Activated CD8-positive, alpha-beta memory T cell treated with anti-CD3 and anti-CD28 coated beads, Interleukin-2, amount 50 U/mL, for 4 hours (primary cell): ENCODE results near the gene FTCD.

ENCODE experiments used
- DNase-seq: peaks from one replicate; pipeline ENCODE4 v3.0.0-alpha.2; 2020

FTCD gene

GRCh38 chr21:46168659-46169386, 13.4 kb upstream of the FTCD start:
- no peak for DNase-seq

- DNase-seq: no peak
These were observed 12.9 kb upstream of the FTCD start for GRCh38 chr21:46168238-46168637.

- no peak for DNase-seq
These were observed 9.7 kb upstream of the FTCD start for GRCh38 chr21:46165098-46165497.

- DNase-seq: no peak
These were observed 8.0 kb upstream of the FTCD start for GRCh38 chr21:46163380-46163779.

GRCh38 chr21:46161633-46162592, 6.5 kb upstream of the FTCD start:
- DNase-seq: no peak

GRCh38 chr21:46160907-46161632, 5.7 kb upstream of the FTCD start:
- peak; percentile 15 for DNase-seq

- no peak for DNase-seq
These were observed 5.2 kb upstream of the FTCD start for GRCh38 chr21:46160657-46160906.

GRCh38 chr21:46159841-46160656, 4.7 kb upstream of the FTCD start:
- DNase-seq: no peak

- DNase-seq: no peak
These were observed 4.0 kb upstream of the FTCD start for GRCh38 chr21:46159390-46159789.

- DNase-seq: no peak
These were observed 3.4 kb upstream of the FTCD start for GRCh38 chr21:46158666-46159300.

- no peak for DNase-seq
These were observed 2.6 kb upstream of the FTCD start for GRCh38 chr21:46157987-46158451.

GRCh38 chr21:46157396-46157986, 2.1 kb upstream of the FTCD start:
- no peak for DNase-seq

GRCh38 chr21:46156678-46157077, 1.3 kb upstream of the FTCD start:
- DNase-seq: no peak

GRCh38 chr21:46156378-46156645, 933 bp upstream of the FTCD start:
- no peak for DNase-seq

- no peak for DNase-seq
These were observed 345 bp downstream of the FTCD start for GRCh38 chr21:46154955-46155513.

- no peak for DNase-seq
These were observed 1.0 kb downstream of the FTCD start for GRCh38 chr21:46154155-46154954.

GRCh38 chr21:46153247-46154154, 1.9 kb downstream of the FTCD start:
- peak; percentile 13 for DNase-seq

GRCh38 chr21:46152927-46153246, 2.5 kb downstream of the FTCD start:
- no peak for DNase-seq

GRCh38 chr21:46151989-46152926, 3.1 kb downstream of the FTCD start:
- DNase-seq: no peak
